SU-DHL-6 (cell line): ENCODE results near the gene EOLA2.

Experiments used
- H2AFZ ChIP-seq: fragments of 200-600 bp; sonication (generic); 2 replicates; pipeline ENCODE4 v1.6.1; 2014; ENCODE audit warnings: low read depth, mild to moderate bottlenecking, moderate library complexity, mixed read lengths, antibody characterized with exemption, low read length; ENCODE audit not compliant: severe bottlenecking
- H3F3A ChIP-seq: fragments of 200-600 bp; shearing (Covaris generic); 2 replicates; pipeline ENCODE4 v1.6.0; 2016; ENCODE audit warnings: antibody characterized with exemption, mild to moderate bottlenecking; ENCODE audit not compliant: insufficient read depth
- H3K27ac ChIP-seq: fragments of 200-600 bp; sonication (generic); 2 replicates; pipeline ENCODE4 v1.5.1; 2016; ENCODE audit warnings: low read depth, mild to moderate bottlenecking, low read length, moderate library complexity, mixed read lengths
- H3K27me3 ChIP-seq: fragments of 200-600 bp; sonication (generic), shearing (Covaris generic); 2 replicates; pipeline ENCODE4 v1.6.0; 2014; ENCODE audit warnings: mild to moderate bottlenecking, low read length
- H3K36me3 ChIP-seq: fragments of 200-600 bp; sonication (generic); 2 replicates; pipeline ENCODE4 v1.6.1; 2014; ENCODE audit warnings: mild to moderate bottlenecking, low read length, mixed read lengths
- H3K4me2 ChIP-seq: fragments of 300-600, 200-600 bp; shearing (Covaris generic), sonication (generic); 2 replicates; pipeline ENCODE4 v1.6.0; 2014; ENCODE audit warnings: low read length, low read depth, mild to moderate bottlenecking; ENCODE audit not compliant: poor library complexity, severe bottlenecking
- H3K4me3 ChIP-seq: fragments of 200-600 bp; sonication (generic); 2 replicates; pipeline ENCODE4 v1.5.1; 2014; ENCODE audit warnings: antibody characterized with exemption, low read length, mild to moderate bottlenecking, mixed read lengths; ENCODE audit not compliant: insufficient read depth, poor library complexity, severe bottlenecking
- H3K79me2 ChIP-seq: fragments of 200-600 bp; sonication (generic); 2 replicates; pipeline ENCODE4 v1.6.1; 2014; ENCODE audit warnings: mild to moderate bottlenecking, low read length, moderate library complexity; ENCODE audit not compliant: insufficient read depth
- H3K9ac ChIP-seq: fragments of 200-600 bp; sonication (generic); 2 replicates; pipeline ENCODE4 v1.7.0; 2014; ENCODE audit warnings: mild to moderate bottlenecking, low read length
- H3K9me2 ChIP-seq: fragments of 200-600 bp; sonication (generic); replicated peaks from 2 replicates; pipeline ENCODE4 v1.6.1; 2014; ENCODE audit warnings: low read length; ENCODE audit not compliant: insufficient read depth
- H3K9me3 ChIP-seq: fragments of 200-600 bp; sonication (generic); 2 replicates; pipeline ENCODE4 v1.6.1; 2014; ENCODE audit warnings: low read length, mixed read lengths; ENCODE audit not compliant: insufficient read depth
- H4K20me1 ChIP-seq: fragments of 200-600 bp; sonication (generic); 2 replicates; pipeline ENCODE4 v1.6.1; 2014; ENCODE audit warnings: low read depth, mild to moderate bottlenecking, antibody characterized with exemption, low read length, moderate library complexity, mixed read lengths
- CTCF ChIP-seq: fragments of 200-600 bp; sonication (generic); IDR thresholded peaks from one replicate; pipeline ENCODE4 v1.5.1; 2017; ENCODE audit warnings: antibody characterized with exemption, mild to moderate bottlenecking, low read length, moderate library complexity; ENCODE audit not compliant: insufficient read depth, poor library complexity, severe bottlenecking
- EZH2phosphoT487 ChIP-seq: fragments of 200-600 bp; sonication (generic), shearing (Covaris generic); conservative IDR thresholded peaks from 2 replicates; pipeline ENCODE4 v1.6.1; 2018; ENCODE audit warnings: mild to moderate bottlenecking, antibody characterized with exemption, low read length, moderate library complexity, mixed read lengths

EOLA2 gene

GRCh38 chrX:149939905-149940673 is 1.8 kb upstream of the EOLA2 start:
- no peaks in the 10 kb centered on the region for H4K20me1 ChIP-seq
- no peaks in the 10 kb centered on the region for H3K9me2 ChIP-seq
- H3K9me3 ChIP-seq: no peaks in the 10 kb centered on the region
- peak overlapping the region; percentile 56 for H3K4me3 ChIP-seq
- peak overlapping the region; percentile 49 for H3K9ac ChIP-seq
- no peaks in the 10 kb centered on the region for H3K27me3 ChIP-seq
- no peak overlapping the region for H2AFZ ChIP-seq
- H3K4me2 ChIP-seq: peak overlapping the region; percentile 67
- H3K27ac ChIP-seq: peak overlapping the region; percentile 77
- H3K79me2 ChIP-seq: peaks cover 9% of the 10 kb centered on the region
- H3F3A ChIP-seq: no peaks in the 10 kb centered on the region
- H3K36me3 ChIP-seq: no peaks in the 10 kb centered on the region
- TF ChIP-seq CTCF (no peak), EZH2phosphoT487 (no peak)

- Histone ChIP-seq H3K27me3 (no peaks in the 10 kb centered on the region), H3K36me3 (no peaks in the 10 kb centered on the region), H3K4me2 (peak overlapping the region; percentile 67), H3K9me2 (no peaks in the 10 kb centered on the region), H4K20me1 (no peaks in the 10 kb centered on the region), H3K79me2 (peaks cover 9% of the 10 kb centered on the region), H3K9ac (peak overlapping the region; percentile 49), H3K27ac (peak overlapping the region; percentile 77), H2AFZ (no peak overlapping the region), H3K4me3 (peak overlapping the region; percentile 56), H3F3A (no peaks in the 10 kb centered on the region), H3K9me3 (no peaks in the 10 kb centered on the region)
- no peak for TF ChIP-seq EZH2phosphoT487
- TF ChIP-seq CTCF: no peak
Observed at GRCh38 chrX:149939655-149939904, 1.3 kb upstream of the EOLA2 start.

GRCh38 chrX:149938881-149939654 is 777 bp upstream of the EOLA2 start:
- Histone ChIP-seq H3K27ac (peak overlapping the region; percentile 79), H3K4me3 (no peak overlapping the region), H3K9ac (no peak overlapping the region), H3F3A (no peaks in the 10 kb centered on the region), H3K9me3 (no peaks in the 10 kb centered on the region), H3K36me3 (no peaks in the 10 kb centered on the region), H3K4me2 (peak overlapping the region; percentile 67), H4K20me1 (no peaks in the 10 kb centered on the region), H3K27me3 (no peaks in the 10 kb centered on the region), H3K79me2 (peaks cover 9% of the 10 kb centered on the region), H3K9me2 (no peaks in the 10 kb centered on the region), H2AFZ (no peak overlapping the region)
- TF ChIP-seq EZH2phosphoT487: no peak
